Measurements from ENCODE around the gene SHANK2. TPM values are rescaled to one million over a fixed set of nuclear protein-coding genes. Genes with fewer than 3 reads are reported as not detected.

The SHANK2 gene
- 24.5 TPM for total RNA-seq

GRCh38 chr11:71252269-71252769 lies at the start of gene SHANK2:
Gene SHANK2, minus strand, starts transcription at chr11:71252577. Its CDS starts 105,251 bp downstream, at chr11:71147326.
- DNase-seq (ENCODE audit: low spot score in 2 of 2), result no peak

GRCh38 chr11:71301858-71302533 lies 49.6 kb upstream of the SHANK2 start:
- FAIRE-seq (no peak), DNase-seq (ENCODE audit: low spot score in 2 of 2) (no peak)

More at GRCh38 chr11:71252269-71252769, at the start of gene SHANK2:
- no peak for FAIRE-seq

GRCh38 chr11:71301046-71301857 lies 48.9 kb upstream of the SHANK2 start:
- DNase-seq (ENCODE audit: low spot score in 2 of 2) (no peak), FAIRE-seq (no peak)

GRCh38 chr11:71300187-71300586 lies 47.8 kb upstream of the SHANK2 start:
- no peak for FAIRE-seq
- DNase-seq (ENCODE audit: low spot score in 2 of 2), result no peak

GRCh38 chr11:71298761-71299181 lies 46.4 kb upstream of the SHANK2 start:
- FAIRE-seq (no peak), DNase-seq (ENCODE audit: low spot score in 2 of 2) (no peak)

GRCh38 chr11:71298016-71298550 lies 45.7 kb upstream of the SHANK2 start:
- no peak for DNase-seq (ENCODE audit: low spot score in 2 of 2)
- no peak for FAIRE-seq

GRCh38 chr11:71294846-71295600 lies 42.6 kb upstream of the SHANK2 start:
- no peak for FAIRE-seq
- DNase-seq (ENCODE audit: low spot score in 2 of 2), result no peak

- FAIRE-seq, result no peak
- no peak for DNase-seq (ENCODE audit: low spot score in 2 of 2)
These were observed 41.8 kb upstream of the SHANK2 start for GRCh38 chr11:71293961-71294782.

- FAIRE-seq (no peak), DNase-seq (ENCODE audit: low spot score in 2 of 2) (no peak)
These were observed 34.6 kb upstream of the SHANK2 start for GRCh38 chr11:71286701-71287643.

GRCh38 chr11:71285111-71285510 lies 32.7 kb upstream of the SHANK2 start:
- FAIRE-seq (no peak), DNase-seq (ENCODE audit: low spot score in 2 of 2) (no peak)

- DNase-seq (ENCODE audit: low spot score in 2 of 2) (no peak), FAIRE-seq (no peak)
These were observed 32.2 kb upstream of the SHANK2 start for GRCh38 chr11:71284525-71285092.

GRCh38 chr11:71283971-71284441 lies 31.6 kb upstream of the SHANK2 start:
- FAIRE-seq, result no peak
- DNase-seq (ENCODE audit: low spot score in 2 of 2), result no peak

GRCh38 chr11:71282581-71283351 lies 30.4 kb upstream of the SHANK2 start:
- no peak for DNase-seq (ENCODE audit: low spot score in 2 of 2)
- no peak for FAIRE-seq

- no peak for FAIRE-seq
- DNase-seq (ENCODE audit: low spot score in 2 of 2), result no peak
These were observed 29.5 kb upstream of the SHANK2 start for GRCh38 chr11:71281831-71282230.

- no peak for FAIRE-seq
- DNase-seq (ENCODE audit: low spot score in 2 of 2), result no peak
These were observed 28.8 kb upstream of the SHANK2 start for GRCh38 chr11:71281204-71281603.

- no peak for FAIRE-seq
These were observed 27.7 kb upstream of the SHANK2 start for GRCh38 chr11:71279916-71280645.

GRCh38 chr11:71272161-71272560 lies 19.8 kb upstream of the SHANK2 start:
- FAIRE-seq (no peak), DNase-seq (ENCODE audit: low spot score in 2 of 2) (no peak)

More at GRCh38 chr11:71279916-71280645, 27.7 kb upstream of the SHANK2 start:
- DNase-seq (ENCODE audit: low spot score in 2 of 2), result no peak

Data from frontal cortex (tissue), 4 donors.